Omental fat pad (tissue), 4 donors: ENCODE results near the gene SIL1. TPM values are rescaled to one million over a fixed set of nuclear protein-coding genes. Genes with fewer than 3 reads are reported as not detected.
"Not testable (repeated sequence)": the region's sequence is repeated elsewhere in the genome, so short reads cannot be mapped to it uniquely, and the experiment has no call there.

Experiments used
- ATAC-seq: fragments of 150-250 bp; one replicate; pipeline ENCODE4 v1.9.1; 2016; ENCODE audit warnings: mild to moderate bottlenecking, moderate library complexity; ENCODE audit not compliant: low FRiP score
- DNase-seq: peaks from one replicate; pipeline ENCODE4 v3.0.0-alpha.2; 2019; ENCODE audit warnings: low spot score
- total RNA-seq, 4 donors: library from RNA; depleted of rRNA; stranded (reverse); fragments of >200 nt; gene quantifications; one replicate each; pipeline ENCODE4 v1.1.0, GENCODE V29; 2016
- TF ChIP-seq, protein P1 (sequence below), 3 donors: fragments of 450-650 bp; IDR thresholded peaks; one replicate each; pipeline ENCODE4 v1.5.1; 2016 to 2017; ENCODE audit warnings: antibody characterized with exemption in 3 of 3, mild to moderate bottlenecking in 3 of 3, moderate library complexity in 2 of 3

The SIL1 gene
- total RNA-seq, 4 donors from 2014 or later: 34.7 to 66.0 (median 38.9) TPM

DNA sequence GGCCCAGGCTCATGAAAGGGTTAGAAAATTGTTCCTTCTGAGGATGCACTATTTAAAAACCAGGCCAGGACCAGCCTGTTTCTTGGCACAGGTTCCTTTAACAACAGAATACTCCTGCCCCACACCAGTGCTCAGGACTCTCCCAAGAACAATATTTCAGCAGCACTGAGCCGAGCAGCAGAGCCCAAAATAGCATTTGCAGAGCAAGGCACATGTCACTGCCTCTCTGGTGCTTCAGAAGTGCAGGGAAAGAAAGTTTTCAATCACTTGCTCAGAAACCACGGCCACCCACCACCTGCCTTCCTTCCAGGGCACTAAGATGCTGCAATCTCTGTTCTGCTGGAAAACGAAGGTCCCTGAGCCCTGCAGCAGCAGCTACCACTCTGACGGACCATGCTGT, 77.6 kb downstream of the SIL1 start:
- no peak for DNase-seq
- no peak for ATAC-seq
- TF ChIP-seq, protein P1, sequence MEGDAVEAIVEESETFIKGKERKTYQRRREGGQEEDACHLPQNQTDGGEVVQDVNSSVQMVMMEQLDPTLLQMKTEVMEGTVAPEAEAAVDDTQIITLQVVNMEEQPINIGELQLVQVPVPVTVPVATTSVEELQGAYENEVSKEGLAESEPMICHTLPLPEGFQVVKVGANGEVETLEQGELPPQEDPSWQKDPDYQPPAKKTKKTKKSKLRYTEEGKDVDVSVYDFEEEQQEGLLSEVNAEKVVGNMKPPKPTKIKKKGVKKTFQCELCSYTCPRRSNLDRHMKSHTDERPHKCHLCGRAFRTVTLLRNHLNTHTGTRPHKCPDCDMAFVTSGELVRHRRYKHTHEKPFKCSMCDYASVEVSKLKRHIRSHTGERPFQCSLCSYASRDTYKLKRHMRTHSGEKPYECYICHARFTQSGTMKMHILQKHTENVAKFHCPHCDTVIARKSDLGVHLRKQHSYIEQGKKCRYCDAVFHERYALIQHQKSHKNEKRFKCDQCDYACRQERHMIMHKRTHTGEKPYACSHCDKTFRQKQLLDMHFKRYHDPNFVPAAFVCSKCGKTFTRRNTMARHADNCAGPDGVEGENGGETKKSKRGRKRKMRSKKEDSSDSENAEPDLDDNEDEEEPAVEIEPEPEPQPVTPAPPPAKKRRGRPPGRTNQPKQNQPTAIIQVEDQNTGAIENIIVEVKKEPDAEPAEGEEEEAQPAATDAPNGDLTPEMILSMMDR (IDR thresholded peaks at IDR 0.05): no peak

DNA sequence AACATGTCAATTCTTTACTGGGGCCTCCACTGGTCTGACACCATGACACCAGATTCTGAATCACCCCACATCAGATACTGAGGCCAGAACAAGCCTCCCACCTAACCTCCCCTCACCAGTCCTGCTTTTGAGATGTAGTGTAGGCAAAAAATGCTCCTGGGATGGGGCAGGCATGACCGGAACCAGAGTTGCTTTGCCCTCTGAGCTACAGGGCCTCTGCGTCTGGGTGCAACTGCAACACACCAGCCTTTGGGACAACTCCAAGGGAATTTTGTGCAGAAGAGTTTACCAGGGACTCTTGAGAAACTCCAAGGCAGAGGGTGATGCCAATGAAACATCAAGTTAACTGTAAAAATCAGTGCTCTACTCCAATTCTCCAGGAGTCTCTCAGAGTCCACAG, 79.4 kb downstream of the SIL1 start:
- ATAC-seq (peak; percentile 31), DNase-seq (no peak)
- TF ChIP-seq, protein P1 (IDR thresholded peaks at IDR 0.05): no peak

DNA sequence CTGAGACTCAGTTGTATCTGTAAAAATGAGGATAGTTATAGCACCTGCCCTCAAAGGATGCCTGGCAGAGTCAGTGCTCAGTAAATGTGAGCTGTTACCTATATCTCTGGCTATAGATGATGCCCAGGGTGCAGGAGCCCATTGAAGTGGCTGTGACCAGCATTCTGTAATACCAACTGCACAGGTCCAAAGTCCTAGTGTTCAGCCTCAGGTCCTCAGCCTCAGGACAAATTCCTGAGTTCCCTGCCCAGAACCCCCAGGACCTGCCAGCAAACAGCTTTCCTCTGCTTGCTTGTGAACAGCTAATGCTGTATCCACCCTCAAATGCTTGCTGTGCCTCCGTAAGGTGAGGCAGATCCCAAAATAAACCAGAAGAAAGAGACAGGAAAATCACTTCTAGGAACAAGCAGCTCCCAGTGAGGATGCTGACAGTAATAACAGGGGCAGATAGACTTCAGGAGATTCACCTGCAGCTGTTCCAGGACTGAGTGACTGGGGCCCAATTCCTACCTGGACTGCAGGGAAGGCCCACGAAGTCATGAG, 80.8 kb downstream of the SIL1 start:
- DNase-seq (no peak), ATAC-seq (no peak)
- TF ChIP-seq, protein P1 (IDR thresholded peaks at IDR 0.05): no peak

DNA sequence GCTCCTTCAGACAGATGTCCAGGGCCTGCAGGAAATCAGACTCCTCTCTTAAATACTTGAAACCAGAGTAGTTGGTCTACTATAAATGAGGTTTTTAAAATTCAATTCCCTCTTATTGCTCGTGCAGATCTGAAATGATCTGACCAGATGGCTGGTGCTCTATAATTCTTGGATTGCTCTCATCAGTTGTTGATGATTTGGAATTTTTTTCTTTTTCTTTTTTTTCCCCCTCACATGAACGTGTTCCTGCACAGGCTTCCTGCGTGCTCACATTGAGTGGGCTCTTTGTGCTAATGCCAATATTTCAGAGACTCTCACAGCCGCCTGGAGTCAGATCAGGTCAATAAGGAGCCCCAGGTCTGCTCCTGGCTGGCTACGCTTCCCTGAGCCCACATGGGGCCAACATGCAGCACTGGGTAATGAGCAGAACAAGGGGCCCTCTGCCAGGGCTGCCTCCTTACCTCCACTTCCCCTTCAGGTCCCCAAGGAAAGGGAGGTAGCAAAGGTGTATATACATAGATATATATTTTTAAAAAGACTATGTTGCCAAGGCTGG, 82.0 kb downstream of the SIL1 start:
- DNase-seq (no peak), ATAC-seq (no peak)
- TF ChIP-seq, protein P1 (IDR thresholded peaks at IDR 0.05): no peak

DNA sequence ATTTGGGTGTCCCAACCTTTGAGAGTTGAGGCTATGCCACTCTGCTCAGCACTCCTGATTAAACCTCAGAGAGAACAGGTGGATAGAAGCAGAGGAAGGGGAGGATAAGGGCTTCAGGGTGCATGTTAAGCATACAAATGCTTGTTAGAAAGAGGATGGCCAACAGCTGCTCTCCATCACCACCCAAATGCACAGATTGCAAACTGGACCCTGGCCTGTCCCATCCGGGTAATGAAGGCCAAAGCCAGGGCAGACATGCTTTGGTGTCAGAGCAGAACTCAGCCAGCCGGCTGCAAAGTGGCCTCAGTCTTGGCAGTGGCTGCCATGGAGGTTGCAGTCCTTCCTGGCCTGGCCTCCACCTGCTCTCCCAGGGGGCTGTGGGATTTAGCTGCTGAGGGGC, 84.3 kb downstream of the SIL1 start:
- ATAC-seq (no peak), DNase-seq (no peak)
- TF ChIP-seq, protein P1 (IDR thresholded peaks at IDR 0.05): no peak

DNA sequence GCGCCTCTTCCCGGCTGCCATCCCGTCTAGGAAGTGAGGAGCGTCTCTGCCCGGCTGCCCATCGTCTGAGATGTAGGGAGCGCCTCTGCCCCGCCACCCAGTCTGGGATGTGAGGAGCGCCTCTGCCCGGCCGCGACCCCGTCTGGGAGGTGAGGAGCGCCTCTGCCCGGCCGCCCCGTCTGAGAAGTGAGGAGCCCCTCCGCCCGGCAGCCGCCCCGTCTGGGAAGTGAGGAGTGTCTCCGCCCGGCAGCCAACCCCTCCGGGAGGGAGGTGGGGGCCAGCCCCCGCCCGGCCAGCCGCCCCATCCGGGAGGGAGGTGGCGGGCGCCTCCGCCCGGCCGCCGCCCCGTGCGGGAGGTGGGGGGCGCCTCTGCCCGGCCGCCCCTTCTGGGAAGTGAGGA, 85.8 kb downstream of the SIL1 start:
- not testable (repeated sequence) for ATAC-seq

DNA sequence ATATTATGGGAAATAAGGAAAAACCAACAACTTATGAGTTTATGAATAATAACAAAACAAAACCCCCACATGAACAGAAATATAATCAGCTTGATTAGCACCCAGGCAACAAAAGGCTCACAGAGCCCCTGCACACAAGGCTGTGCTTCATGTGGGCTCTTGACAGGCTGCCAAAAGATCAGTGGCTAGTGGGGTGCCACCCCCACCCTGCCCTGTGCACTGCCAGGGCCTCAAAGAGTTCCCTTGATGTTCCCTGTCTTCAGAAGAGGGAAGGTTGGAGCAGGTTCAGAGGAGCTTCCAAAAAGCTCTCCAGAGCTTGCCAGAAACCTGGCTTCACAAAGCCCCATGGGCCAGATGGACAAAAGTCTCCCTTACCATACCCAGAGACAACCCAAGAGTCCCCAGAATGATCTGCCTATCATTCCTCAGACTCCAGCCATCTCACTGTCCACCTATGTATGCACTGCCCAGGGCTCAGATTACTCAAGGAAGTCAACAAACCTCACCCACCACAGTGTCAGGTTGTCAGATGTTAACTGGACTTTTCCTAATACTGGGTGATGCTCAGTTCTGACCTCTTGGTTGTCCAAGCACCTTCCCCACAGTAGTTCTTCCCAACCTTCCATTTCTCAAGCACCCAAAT, 87.5 kb downstream of the SIL1 start:
- ATAC-seq: no peak
- DNase-seq: no peak
- TF ChIP-seq, protein P1 (IDR thresholded peaks at IDR 0.05): no peak

More for the DNA sequence above, 85.8 kb downstream of the SIL1 start:
- not testable (repeated sequence) for DNase-seq
